PC-9 (cell line): ENCODE measurements around the gene ZNF564.

Source experiments
- EZH2 ChIP-seq: fragments of 200-600 bp; sonication (generic); IDR thresholded peaks from 2 replicates; pipeline ENCODE4 v1.8.0; 2017; ENCODE audit warnings: antibody characterized with exemption, low read depth
- TF ChIP-seq, protein P1 (sequence below): fragments of 200-600 bp; sonication (generic); conservative IDR thresholded peaks from 2 replicates; pipeline ENCODE4 v1.6.1; 2017; ENCODE audit warnings: mixed run types, antibody characterized with exemption, mild to moderate bottlenecking, moderate library complexity

DNA sequence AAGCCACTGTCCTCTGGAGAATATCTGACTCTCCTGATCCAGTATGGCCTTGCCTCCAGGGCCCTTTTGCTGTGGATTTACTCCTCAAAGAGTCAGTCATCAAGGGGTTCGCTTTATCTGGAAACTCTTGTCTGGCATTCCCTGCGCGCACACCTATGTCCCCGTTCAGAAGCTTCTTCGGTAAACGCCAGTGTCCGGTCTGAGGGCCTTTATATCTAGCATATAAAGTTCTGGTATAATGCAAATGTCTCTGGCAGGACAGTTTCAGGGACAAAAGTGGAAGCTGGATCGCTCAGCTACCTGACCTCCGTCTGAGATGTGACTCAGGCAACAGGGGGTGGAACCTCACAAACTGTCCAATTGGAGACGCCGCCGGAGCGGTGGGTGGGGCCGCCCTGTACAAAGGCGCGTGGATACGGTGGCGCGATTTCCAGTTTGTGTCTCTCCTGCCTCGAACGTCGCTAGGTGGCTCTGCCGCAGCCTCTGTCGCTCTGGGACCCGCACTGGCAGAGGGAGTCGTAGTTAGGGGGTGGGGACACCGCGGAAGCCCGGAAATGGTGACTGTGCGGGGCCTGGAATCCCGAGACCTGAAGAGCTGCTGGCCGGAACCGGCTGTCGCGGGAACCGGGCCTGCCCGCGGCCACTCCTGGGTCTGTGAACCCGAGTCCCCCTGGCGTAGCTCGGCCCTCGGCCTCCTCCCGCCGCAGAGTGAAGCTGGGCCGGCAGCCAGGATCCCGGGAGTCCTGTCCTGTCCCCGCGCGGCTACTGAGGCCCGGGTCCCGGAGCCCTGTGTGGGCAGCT is 56.1 kb downstream of the ZNF564 start:
- TF ChIP-seq, protein P1, sequence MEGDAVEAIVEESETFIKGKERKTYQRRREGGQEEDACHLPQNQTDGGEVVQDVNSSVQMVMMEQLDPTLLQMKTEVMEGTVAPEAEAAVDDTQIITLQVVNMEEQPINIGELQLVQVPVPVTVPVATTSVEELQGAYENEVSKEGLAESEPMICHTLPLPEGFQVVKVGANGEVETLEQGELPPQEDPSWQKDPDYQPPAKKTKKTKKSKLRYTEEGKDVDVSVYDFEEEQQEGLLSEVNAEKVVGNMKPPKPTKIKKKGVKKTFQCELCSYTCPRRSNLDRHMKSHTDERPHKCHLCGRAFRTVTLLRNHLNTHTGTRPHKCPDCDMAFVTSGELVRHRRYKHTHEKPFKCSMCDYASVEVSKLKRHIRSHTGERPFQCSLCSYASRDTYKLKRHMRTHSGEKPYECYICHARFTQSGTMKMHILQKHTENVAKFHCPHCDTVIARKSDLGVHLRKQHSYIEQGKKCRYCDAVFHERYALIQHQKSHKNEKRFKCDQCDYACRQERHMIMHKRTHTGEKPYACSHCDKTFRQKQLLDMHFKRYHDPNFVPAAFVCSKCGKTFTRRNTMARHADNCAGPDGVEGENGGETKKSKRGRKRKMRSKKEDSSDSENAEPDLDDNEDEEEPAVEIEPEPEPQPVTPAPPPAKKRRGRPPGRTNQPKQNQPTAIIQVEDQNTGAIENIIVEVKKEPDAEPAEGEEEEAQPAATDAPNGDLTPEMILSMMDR = no peak; the same call in 1 of the 2 replicates
- TF ChIP-seq EZH2 = no peak
